AG10803 (cell line): Measurements from ENCODE around the gene PRUNE2.

Experiments used
- DNase-seq: peaks from one replicate; pipeline ENCODE4 v3.0.0; 2010; ENCODE audit warnings: low read depth
- H3K4me3 ChIP-seq: 2 replicates; pipeline ENCODE4 v1.5.1; 2011; ENCODE audit warnings: mild to moderate bottlenecking, low read length, control low read depth
- TF ChIP-seq, protein P1 (sequence below): conservative IDR thresholded peaks from 2 replicates; pipeline ENCODE4 v1.5.1; 2011; ENCODE audit warnings: mild to moderate bottlenecking, low read length, control low read depth, inconsistent platforms

The PRUNE2 gene

DNA sequence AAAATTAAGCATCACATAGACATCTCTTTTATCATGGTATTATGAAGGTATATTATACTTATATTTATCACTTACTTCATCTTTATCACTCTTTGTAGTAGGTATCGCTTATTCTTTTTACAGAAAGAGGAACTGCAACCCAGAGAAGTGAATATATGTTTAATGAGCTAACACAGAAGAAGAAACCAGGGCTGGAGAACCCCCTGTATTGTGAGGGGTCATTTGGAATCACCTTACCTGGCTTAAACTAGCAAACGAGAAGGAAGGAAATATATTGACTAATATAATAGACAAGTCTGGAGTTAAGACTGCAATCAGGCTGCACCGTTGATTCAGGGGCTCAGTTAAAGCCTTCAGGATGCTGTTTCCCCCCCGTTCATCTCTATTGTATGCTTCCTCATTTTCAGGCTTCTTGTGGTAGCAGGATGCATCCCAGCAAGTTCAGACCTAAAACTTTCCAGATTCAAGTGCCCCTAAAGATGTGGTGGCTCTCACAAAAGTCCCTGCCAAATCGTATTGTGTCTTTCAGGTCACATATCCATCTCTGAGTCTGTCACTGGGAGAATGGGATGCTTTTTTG is 300.5 kb downstream of the PRUNE2 start:
- no peak overlapping the region for H3K4me3 ChIP-seq
- TF ChIP-seq, protein P1, sequence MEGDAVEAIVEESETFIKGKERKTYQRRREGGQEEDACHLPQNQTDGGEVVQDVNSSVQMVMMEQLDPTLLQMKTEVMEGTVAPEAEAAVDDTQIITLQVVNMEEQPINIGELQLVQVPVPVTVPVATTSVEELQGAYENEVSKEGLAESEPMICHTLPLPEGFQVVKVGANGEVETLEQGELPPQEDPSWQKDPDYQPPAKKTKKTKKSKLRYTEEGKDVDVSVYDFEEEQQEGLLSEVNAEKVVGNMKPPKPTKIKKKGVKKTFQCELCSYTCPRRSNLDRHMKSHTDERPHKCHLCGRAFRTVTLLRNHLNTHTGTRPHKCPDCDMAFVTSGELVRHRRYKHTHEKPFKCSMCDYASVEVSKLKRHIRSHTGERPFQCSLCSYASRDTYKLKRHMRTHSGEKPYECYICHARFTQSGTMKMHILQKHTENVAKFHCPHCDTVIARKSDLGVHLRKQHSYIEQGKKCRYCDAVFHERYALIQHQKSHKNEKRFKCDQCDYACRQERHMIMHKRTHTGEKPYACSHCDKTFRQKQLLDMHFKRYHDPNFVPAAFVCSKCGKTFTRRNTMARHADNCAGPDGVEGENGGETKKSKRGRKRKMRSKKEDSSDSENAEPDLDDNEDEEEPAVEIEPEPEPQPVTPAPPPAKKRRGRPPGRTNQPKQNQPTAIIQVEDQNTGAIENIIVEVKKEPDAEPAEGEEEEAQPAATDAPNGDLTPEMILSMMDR, result no peak
- no peak for DNase-seq

DNA sequence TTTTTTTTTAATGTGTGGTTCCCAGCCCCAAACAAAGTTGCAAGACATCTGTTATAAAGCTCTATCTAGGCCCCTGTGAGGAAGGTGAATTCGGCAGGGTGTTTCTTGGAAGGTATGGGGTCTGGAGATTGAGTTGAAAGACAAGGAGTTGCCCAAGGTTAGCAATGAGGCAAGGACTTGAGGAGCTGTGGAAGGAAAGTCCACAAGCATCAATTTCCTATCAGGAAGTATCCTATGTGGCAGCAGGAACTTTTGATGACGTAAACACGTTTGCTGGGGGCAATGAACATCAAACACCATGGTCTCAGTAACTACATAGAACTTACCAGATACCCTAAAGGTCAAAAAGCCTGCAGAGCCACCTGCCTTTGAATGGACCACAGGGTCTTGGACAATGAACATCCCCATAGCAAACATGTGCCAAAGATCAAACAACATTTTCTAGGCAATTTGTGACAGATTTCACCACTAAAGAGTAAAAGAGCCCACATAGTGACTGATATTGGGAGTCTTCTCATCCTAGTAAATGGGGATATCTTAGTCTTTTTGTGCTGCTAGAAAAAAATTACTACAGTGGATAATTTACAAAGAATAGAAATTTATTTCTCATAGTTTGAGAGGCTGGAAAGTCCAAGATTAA is 301.9 kb downstream of the PRUNE2 start:
- no peak for DNase-seq
- TF ChIP-seq, protein P1, result no peak
- H3K4me3 ChIP-seq, result no peak overlapping the region

DNA sequence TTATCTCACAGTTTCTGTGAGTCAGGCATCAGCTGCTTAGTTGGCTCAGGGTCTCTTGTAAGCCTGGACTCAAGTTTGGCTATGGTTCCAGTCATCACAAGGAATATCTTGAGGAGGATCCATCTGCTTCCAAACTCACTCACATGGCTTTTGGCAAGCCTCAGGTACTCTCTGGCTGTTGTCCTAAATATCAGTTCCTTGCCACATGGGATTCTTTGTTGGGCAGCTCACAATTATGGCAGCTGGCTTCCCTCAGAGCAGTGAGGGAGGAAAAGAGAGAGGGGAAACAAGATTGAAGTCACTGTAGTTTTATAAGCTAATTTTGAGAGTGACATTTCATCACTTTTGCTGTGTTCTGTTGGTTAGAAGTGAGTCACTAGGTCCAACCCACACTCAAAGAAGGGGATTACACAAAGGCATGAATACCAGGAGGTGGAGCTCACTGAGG is 302.4 kb downstream of the PRUNE2 start:
- peak; percentile 76 for DNase-seq
- TF ChIP-seq, protein P1, result no peak
- H3K4me3 ChIP-seq, result no peak overlapping the region

DNA sequence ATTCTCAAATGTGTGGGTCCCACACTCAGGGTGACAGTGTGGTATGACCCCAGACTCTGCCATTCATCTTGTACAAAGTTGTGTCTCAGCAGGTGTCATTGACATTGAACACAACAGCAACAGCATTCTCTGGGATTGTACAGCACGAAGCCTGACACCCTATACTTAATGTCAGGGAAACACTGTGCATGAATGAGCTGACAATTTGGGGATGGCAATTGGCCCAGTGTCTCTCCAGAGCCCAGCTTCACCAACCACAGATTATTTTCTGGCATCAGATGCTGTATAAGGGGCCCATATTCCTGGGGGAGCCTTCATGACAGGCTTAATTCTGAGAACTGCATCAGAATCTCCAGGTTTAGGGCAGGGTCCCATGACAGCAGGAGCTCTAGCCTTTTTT is 303.7 kb downstream of the PRUNE2 start:
- H3K4me3 ChIP-seq, result no peak overlapping the region
- no peak for DNase-seq
- TF ChIP-seq, protein P1, result no peak

DNA sequence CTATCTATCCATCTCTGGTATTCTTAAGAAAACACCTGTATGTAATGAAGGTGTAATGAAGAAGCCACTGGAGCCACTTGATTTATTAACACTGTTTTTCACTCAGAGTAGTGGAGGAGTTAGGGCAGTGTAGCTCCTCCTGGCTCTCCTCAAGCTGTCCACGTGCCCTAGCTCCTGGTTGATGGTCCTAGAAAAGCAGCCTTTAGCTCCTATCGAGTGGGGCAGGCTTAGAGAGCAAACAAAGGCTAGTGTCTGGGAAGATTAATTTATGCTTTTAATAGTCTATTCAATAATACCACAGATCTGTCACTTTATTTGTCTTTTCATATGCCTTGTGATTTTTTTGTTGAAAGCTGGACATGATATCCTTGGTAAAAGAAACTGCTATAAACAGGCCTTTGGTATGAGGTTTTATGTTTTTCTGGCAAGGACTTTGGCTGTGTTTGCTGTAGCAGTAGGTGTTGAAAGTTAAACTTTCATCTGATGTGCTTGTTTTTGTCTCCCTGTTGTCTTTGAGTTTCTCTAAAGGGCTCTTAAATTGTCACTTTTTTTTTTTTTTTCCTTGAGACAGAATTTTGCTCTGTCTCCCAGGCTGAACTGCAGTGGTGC is 305.8 kb downstream of the PRUNE2 start:
- H3K4me3 ChIP-seq, result no peak overlapping the region
- TF ChIP-seq, protein P1, result no peak
- no peak for DNase-seq

DNA sequence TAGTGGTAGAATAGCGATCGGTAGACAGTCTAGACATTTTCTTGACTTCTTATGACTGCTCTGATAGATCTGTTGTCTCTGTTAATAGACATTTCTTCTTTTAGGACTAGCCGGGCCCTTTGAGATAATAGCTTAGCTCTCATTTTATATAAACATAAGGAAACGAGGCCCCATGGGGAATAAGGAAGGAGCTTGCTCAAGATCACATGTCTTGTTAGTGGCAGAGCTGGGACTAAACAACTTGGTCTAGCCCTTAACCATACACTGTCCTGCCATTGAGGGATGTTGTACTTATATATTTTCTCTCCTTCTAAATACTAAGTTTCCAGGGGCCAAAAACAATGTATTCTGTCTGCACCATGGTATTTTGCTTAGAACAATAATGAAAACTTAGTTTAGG is 306.9 kb downstream of the PRUNE2 start:
- TF ChIP-seq, protein P1, result no peak
- H3K4me3 ChIP-seq, result no peak overlapping the region
- no peak for DNase-seq

DNA sequence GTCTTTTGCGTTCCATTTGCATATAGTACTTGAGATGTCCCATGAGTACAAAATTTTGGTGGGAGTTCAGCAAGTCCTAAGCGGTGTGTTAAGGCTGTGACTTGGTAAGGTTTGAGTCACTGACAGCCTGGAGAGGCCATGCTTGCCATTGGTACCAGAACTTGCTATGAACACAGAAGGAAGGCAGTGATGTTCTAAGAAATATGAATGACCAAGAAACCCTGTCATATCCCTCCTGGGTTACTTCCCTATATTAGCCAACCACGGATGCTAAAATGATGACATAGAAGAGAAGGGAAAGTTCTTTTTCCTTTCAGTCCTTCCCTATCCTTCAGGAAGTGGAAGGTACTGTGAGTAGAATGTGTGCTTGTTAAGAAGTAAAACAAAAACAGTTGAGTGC is 310.3 kb downstream of the PRUNE2 start:
- DNase-seq, result no peak
- TF ChIP-seq, protein P1, result no peak
- H3K4me3 ChIP-seq, result no peak overlapping the region
